GM18520 (cell line): Measurements from ENCODE around the gene ASB6.

Source experiments
- ATAC-seq: cut with Tn5 transposase; IDR thresholded peaks from one replicate; pipeline ENCODE4 v1.9.1; 2021; ENCODE audit not compliant: unreplicated experiment

The ASB6 gene

GRCh38 chr9:129641750-129642585 lies at the start of gene ASB6:
TSS of gene ASB6 (minus strand) at chr9:129642151. CDS start at chr9:129641999, 152 bp downstream.
- ATAC-seq, result peak; percentile 87

GRCh38 chr9:129688285-129689043 lies 46.5 kb upstream of the ASB6 start:
- no peak for ATAC-seq

GRCh38 chr9:129687391-129687790 lies 45.4 kb upstream of the ASB6 start:
- ATAC-seq, result no peak

- ATAC-seq, result no peak
These were observed 44.8 kb upstream of the ASB6 start for GRCh38 chr9:129686736-129687135.

- no peak for ATAC-seq
These were observed 43.9 kb upstream of the ASB6 start for GRCh38 chr9:129685933-129686259.

GRCh38 chr9:129685220-129685932 lies 43.4 kb upstream of the ASB6 start:
- no peak for ATAC-seq

GRCh38 chr9:129682381-129682780 lies 40.4 kb upstream of the ASB6 start:
- no peak for ATAC-seq

GRCh38 chr9:129681924-129682323 lies 40.0 kb upstream of the ASB6 start:
- ATAC-seq, result no peak

- no peak for ATAC-seq
These were observed 37.6 kb upstream of the ASB6 start for GRCh38 chr9:129679537-129679936.

GRCh38 chr9:129678844-129679243 lies 36.9 kb upstream of the ASB6 start:
- no peak for ATAC-seq

GRCh38 chr9:129677456-129677855 lies 35.5 kb upstream of the ASB6 start:
- ATAC-seq, result no peak

- ATAC-seq, result no peak
These were observed 35.0 kb upstream of the ASB6 start for GRCh38 chr9:129676975-129677374.

GRCh38 chr9:129676287-129676686 lies 34.3 kb upstream of the ASB6 start:
- ATAC-seq, result no peak

GRCh38 chr9:129675620-129676019 lies 33.7 kb upstream of the ASB6 start:
- no peak for ATAC-seq

- ATAC-seq, result no peak
These were observed 32.3 kb upstream of the ASB6 start for GRCh38 chr9:129674229-129674628.

GRCh38 chr9:129673602-129674001 lies 31.7 kb upstream of the ASB6 start:
- no peak for ATAC-seq

GRCh38 chr9:129672702-129673101 lies 30.8 kb upstream of the ASB6 start:
- ATAC-seq, result no peak

- ATAC-seq, result no peak
These were observed 29.6 kb upstream of the ASB6 start for GRCh38 chr9:129671519-129671918.

- ATAC-seq, result no peak
These were observed 29.1 kb upstream of the ASB6 start for GRCh38 chr9:129671065-129671464.

- no peak for ATAC-seq
These were observed 28.0 kb upstream of the ASB6 start for GRCh38 chr9:129669946-129670345.

GRCh38 chr9:129669141-129669718 lies 27.3 kb upstream of the ASB6 start:
- ATAC-seq, result no peak
